ENCODE measurements around the gene IBSP.
A peak's percentile ranks its signal among the peaks of the same experiment; 100 is the strongest.

The IBSP gene

GRCh38 chr4:87799301-87800113, at the start of gene IBSP:
Gene IBSP, plus strand, starts transcription at chr4:87799554. Its CDS starts 2,808 bp downstream, at chr4:87802362.
- no peak for DNase-seq (ENCODE audit: low read depth)
- Histone ChIP-seq H3K9ac (ENCODE audit: low read length) (no peak within 1 kb of the TSS), H3K4me1 (ENCODE audit: control insufficient read depth, insufficient read depth, low read length) (no peaks in the 10 kb centered on the region), H3K36me3 (ENCODE audit: control insufficient read depth, insufficient read depth, low read length, severe bottlenecking) (no peaks in the 10 kb centered on the region), H3K27me3 (replicated peaks; ENCODE audit: control insufficient read depth, insufficient read depth, low read length) (no peaks in the 10 kb centered on the region), H3K4me3 (ENCODE audit: low read length) (no peak within 1 kb of the TSS), H3K9me3 (ENCODE audit: control insufficient read depth, low read length) (no peaks in the 10 kb centered on the region)

DNA sequence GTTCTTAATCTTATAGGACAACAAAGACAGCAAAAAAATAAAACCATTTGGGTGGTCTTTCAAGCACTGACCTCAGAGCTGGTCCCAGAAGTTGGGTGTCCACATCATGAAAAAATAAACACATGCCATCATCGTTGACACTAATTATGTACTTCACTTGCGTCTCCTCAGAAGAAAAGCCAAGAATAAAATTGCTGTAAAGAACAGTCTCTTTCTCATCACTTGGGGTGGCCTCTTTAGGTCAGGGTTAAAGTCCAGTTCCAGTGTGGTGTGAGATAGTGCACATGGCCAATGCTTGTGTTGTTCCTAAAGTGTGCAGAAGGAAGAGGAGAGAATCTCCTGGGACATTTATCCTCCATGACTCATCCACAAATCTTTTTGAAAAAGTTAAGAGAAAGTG, 49.5 kb upstream of the IBSP start:
- DNase-seq (ENCODE audit: low read depth), result no peak
- Histone ChIP-seq H3K4me1 (ENCODE audit: control insufficient read depth, insufficient read depth, low read length) (no peaks in the 10 kb centered on the region), H3K27me3 (replicated peaks; ENCODE audit: control insufficient read depth, insufficient read depth, low read length) (no peaks in the 10 kb centered on the region), H3K4me3 (ENCODE audit: low read length) (no peak overlapping the region), H3K9me3 (ENCODE audit: control insufficient read depth, low read length) (peaks cover 5% of the 10 kb centered on the region), H3K9ac (ENCODE audit: low read length) (no peak overlapping the region), H3K36me3 (ENCODE audit: control insufficient read depth, insufficient read depth, low read length, severe bottlenecking) (no peaks in the 10 kb centered on the region)

- peak; percentile 13 for DNase-seq (ENCODE audit: low read depth)
- Histone ChIP-seq H3K9ac (ENCODE audit: low read length) (no peak overlapping the region), H3K4me3 (ENCODE audit: low read length) (no peak overlapping the region), H3K9me3 (ENCODE audit: control insufficient read depth, low read length) (no peaks in the 10 kb centered on the region), H3K27me3 (replicated peaks; ENCODE audit: control insufficient read depth, insufficient read depth, low read length) (peaks cover 6% of the 10 kb centered on the region), H3K4me1 (ENCODE audit: control insufficient read depth, insufficient read depth, low read length) (peaks cover 7% of the 10 kb centered on the region), H3K36me3 (ENCODE audit: control insufficient read depth, insufficient read depth, low read length, severe bottlenecking) (no peaks in the 10 kb centered on the region)
These were observed 41.1 kb upstream of the IBSP start for GRCh38 chr4:87758270-87758669.

DNA sequence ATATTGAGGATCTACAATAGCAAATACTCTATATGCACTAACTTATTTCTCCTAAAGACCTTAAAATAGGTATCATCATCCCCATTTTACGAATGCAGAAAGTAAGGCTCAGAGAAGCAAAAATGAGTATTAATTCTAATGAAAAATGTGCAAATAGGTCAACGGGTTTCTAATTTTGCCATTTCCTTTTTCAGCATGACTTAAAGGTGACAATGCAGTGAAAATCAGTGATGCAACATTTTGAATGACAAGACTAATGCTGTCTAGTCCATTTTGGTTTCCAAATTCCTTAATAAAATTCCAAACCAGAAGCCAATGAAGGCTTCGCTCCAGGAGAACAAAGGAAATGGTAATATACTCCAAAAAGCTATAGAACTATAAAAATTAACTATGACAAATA, 37.0 kb upstream of the IBSP start:
- Histone ChIP-seq H3K9me3 (ENCODE audit: control insufficient read depth, low read length) (no peaks in the 10 kb centered on the region), H3K27me3 (replicated peaks; ENCODE audit: control insufficient read depth, insufficient read depth, low read length) (peaks cover 6% of the 10 kb centered on the region), H3K4me1 (ENCODE audit: control insufficient read depth, insufficient read depth, low read length) (peaks cover 7% of the 10 kb centered on the region), H3K9ac (ENCODE audit: low read length) (no peak overlapping the region), H3K36me3 (ENCODE audit: control insufficient read depth, insufficient read depth, low read length, severe bottlenecking) (no peaks in the 10 kb centered on the region), H3K4me3 (ENCODE audit: low read length) (no peak overlapping the region)
- DNase-seq (ENCODE audit: low read depth), result no peak

- no peaks in the 10 kb centered on the region for H3K9me3 ChIP-seq (ENCODE audit: control insufficient read depth, low read length)
- H3K27me3 ChIP-seq (replicated peaks; ENCODE audit: control insufficient read depth, insufficient read depth, low read length), result no peaks in the 10 kb centered on the region
- H3K4me3 ChIP-seq (ENCODE audit: low read length), result no peak overlapping the region
- no peak overlapping the region for H3K9ac ChIP-seq (ENCODE audit: low read length)
- H3K36me3 ChIP-seq (ENCODE audit: control insufficient read depth, insufficient read depth, low read length, severe bottlenecking), result no peaks in the 10 kb centered on the region
- peaks cover 13% of the 10 kb centered on the region for H3K4me1 ChIP-seq (ENCODE audit: control insufficient read depth, insufficient read depth, low read length)
- no peak for DNase-seq (ENCODE audit: low read depth)
These were observed 17.8 kb upstream of the IBSP start for GRCh38 chr4:87781569-87781968.

DNA sequence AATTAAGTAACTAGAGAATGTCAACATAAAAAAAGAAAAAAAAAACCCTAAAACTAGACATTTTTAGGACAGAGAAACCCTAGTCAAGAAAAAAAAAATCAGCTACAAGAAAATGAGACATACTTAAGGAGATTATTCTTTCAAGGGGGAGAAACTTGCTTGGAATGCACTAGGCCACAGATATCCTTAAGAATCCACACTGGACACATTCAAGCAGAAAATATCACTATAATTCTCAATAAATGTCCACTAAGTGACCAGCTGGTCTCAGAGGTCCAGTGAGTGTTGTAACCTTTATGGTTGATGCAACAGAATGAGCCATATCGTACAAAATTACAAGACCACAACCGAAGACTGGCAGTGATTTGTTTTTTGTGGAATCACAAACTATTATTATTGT, 15.6 kb upstream of the IBSP start:
- Histone ChIP-seq H3K9ac (ENCODE audit: low read length) (no peak overlapping the region), H3K27me3 (replicated peaks; ENCODE audit: control insufficient read depth, insufficient read depth, low read length) (no peaks in the 10 kb centered on the region), H3K4me3 (ENCODE audit: low read length) (no peak overlapping the region), H3K9me3 (ENCODE audit: control insufficient read depth, low read length) (no peaks in the 10 kb centered on the region), H3K36me3 (ENCODE audit: control insufficient read depth, insufficient read depth, low read length, severe bottlenecking) (no peaks in the 10 kb centered on the region), H3K4me1 (ENCODE audit: control insufficient read depth, insufficient read depth, low read length) (peaks cover 13% of the 10 kb centered on the region)
- DNase-seq (ENCODE audit: low read depth), result peak; percentile 4

- H3K4me1 ChIP-seq (ENCODE audit: control insufficient read depth, insufficient read depth, low read length), result peaks cover 13% of the 10 kb centered on the region
- H3K4me3 ChIP-seq (ENCODE audit: low read length), result no peak overlapping the region
- H3K36me3 ChIP-seq (ENCODE audit: control insufficient read depth, insufficient read depth, low read length, severe bottlenecking), result no peaks in the 10 kb centered on the region
- H3K9ac ChIP-seq (ENCODE audit: low read length), result no peak overlapping the region
- DNase-seq (ENCODE audit: low read depth), result no peak
- no peaks in the 10 kb centered on the region for H3K9me3 ChIP-seq (ENCODE audit: control insufficient read depth, low read length)
- no peaks in the 10 kb centered on the region for H3K27me3 ChIP-seq (replicated peaks; ENCODE audit: control insufficient read depth, insufficient read depth, low read length)
These were observed 13.4 kb upstream of the IBSP start for GRCh38 chr4:87785731-87786509.

DNA sequence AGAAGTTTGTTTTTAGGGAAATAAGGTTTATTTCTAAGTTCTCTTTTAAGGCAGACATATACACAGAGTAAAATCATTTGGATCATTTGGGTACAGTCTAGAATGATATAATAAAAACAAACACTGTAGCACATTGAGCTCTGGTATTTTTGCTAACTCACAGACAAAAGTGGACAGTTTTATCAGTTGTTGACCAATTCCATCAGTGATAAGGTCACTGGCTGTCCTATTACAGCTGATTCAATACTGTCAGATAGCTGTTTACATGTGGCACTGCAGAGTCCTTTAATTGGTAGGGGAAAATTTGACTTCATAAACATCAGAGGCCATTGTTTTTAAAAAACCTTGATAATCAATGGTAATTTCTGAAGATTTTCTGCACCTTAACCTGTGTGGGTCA, 3.5 kb downstream of the IBSP start:
- Histone ChIP-seq H3K9ac (ENCODE audit: low read length) (no peak overlapping the region), H3K4me1 (ENCODE audit: control insufficient read depth, insufficient read depth, low read length) (peaks cover 23% of the 10 kb centered on the region), H3K4me3 (ENCODE audit: low read length) (no peak overlapping the region), H3K36me3 (ENCODE audit: control insufficient read depth, insufficient read depth, low read length, severe bottlenecking) (no peaks in the 10 kb centered on the region), H3K27me3 (replicated peaks; ENCODE audit: control insufficient read depth, insufficient read depth, low read length) (no peaks in the 10 kb centered on the region), H3K9me3 (ENCODE audit: control insufficient read depth, low read length) (no peaks in the 10 kb centered on the region)
- DNase-seq (ENCODE audit: low read depth), result no peak

DNA sequence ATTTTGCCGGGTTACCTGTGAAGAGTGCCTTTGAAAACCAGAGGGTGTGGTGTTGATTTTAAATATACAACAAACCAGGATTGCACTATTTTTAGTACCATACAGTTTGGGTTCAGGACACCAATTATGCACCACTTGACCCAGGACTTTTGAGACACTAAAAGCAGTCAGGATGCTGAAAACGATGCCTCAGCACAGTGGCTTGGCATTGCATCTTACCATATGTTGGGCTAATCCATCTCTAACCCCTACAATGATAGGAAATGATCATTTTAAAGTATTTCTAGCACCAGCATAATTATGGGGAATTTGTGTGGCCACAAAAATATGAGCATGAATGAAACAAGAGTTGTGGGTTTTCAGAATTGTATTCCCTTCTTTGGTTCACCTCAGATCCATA, 4.1 kb downstream of the IBSP start:
- Histone ChIP-seq H3K27me3 (replicated peaks; ENCODE audit: control insufficient read depth, insufficient read depth, low read length) (no peaks in the 10 kb centered on the region), H3K9me3 (ENCODE audit: control insufficient read depth, low read length) (no peaks in the 10 kb centered on the region), H3K4me1 (ENCODE audit: control insufficient read depth, insufficient read depth, low read length) (peaks cover 24% of the 10 kb centered on the region), H3K9ac (ENCODE audit: low read length) (no peak overlapping the region), H3K4me3 (ENCODE audit: low read length) (no peak overlapping the region), H3K36me3 (ENCODE audit: control insufficient read depth, insufficient read depth, low read length, severe bottlenecking) (no peaks in the 10 kb centered on the region)
- DNase-seq (ENCODE audit: low read depth), result no peak

GRCh38 chr4:87804871-87805270, 5.5 kb downstream of the IBSP start:
- no peak overlapping the region for H3K4me3 ChIP-seq (ENCODE audit: low read length)
- no peaks in the 10 kb centered on the region for H3K36me3 ChIP-seq (ENCODE audit: control insufficient read depth, insufficient read depth, low read length, severe bottlenecking)
- DNase-seq (ENCODE audit: low read depth), result no peak
- no peaks in the 10 kb centered on the region for H3K27me3 ChIP-seq (replicated peaks; ENCODE audit: control insufficient read depth, insufficient read depth, low read length)
- no peaks in the 10 kb centered on the region for H3K9me3 ChIP-seq (ENCODE audit: control insufficient read depth, low read length)
- H3K9ac ChIP-seq (ENCODE audit: low read length), result no peak overlapping the region
- H3K4me1 ChIP-seq (ENCODE audit: control insufficient read depth, insufficient read depth, low read length), result peaks cover 24% of the 10 kb centered on the region

DNA sequence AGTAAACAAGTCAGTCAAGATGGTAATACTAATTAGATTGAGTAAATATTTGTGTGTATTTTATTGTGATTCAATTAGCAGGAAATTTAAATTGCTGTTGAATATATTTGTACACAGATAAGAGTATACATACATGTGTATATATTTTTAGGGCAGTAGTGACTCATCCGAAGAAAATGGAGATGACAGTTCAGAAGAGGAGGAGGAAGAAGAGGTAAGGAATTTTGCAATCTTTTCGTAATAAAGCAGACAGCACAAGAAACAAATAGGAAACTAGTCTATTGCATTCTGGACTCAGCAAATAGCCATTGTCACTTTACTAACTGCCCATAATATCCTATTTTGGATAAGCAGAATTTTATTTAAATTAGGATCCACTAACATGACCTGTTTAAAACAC, 6.6 kb downstream of the IBSP start:
- Histone ChIP-seq H3K4me1 (ENCODE audit: control insufficient read depth, insufficient read depth, low read length) (peaks cover 24% of the 10 kb centered on the region), H3K9me3 (ENCODE audit: control insufficient read depth, low read length) (no peaks in the 10 kb centered on the region), H3K4me3 (ENCODE audit: low read length) (no peak overlapping the region), H3K36me3 (ENCODE audit: control insufficient read depth, insufficient read depth, low read length, severe bottlenecking) (no peaks in the 10 kb centered on the region), H3K9ac (ENCODE audit: low read length) (peak overlapping the region; percentile 23), H3K27me3 (replicated peaks; ENCODE audit: control insufficient read depth, insufficient read depth, low read length) (no peaks in the 10 kb centered on the region)
- peak; percentile 27 for DNase-seq (ENCODE audit: low read depth)
